Uterus (tissue), 4 donors: ENCODE data around the gene S100A14. TPM values are rescaled to one million over a fixed set of nuclear protein-coding genes. Genes with fewer than 3 reads are reported as not detected.

Experiments used
- DNase-seq, 2 donors: peaks; one replicate each; pipeline ENCODE4 v3.0.0-alpha.2; 2019 to 2020
- H3K27ac ChIP-seq, 2 donors: fragments of 200-600 bp; sonication (generic); 1 replicate in 1 of 2; 2 replicates in 1 of 2; pipeline ENCODE4 v1.5.1; 2016 to 2018
- H3K27me3 ChIP-seq, 2 donors: fragments of 200-600 bp; sonication (generic); one replicate each; pipeline ENCODE4 v1.5.1; 2018 to 2019; ENCODE audit warnings: control low read depth in 1 of 2
- H3K36me3 ChIP-seq, 2 donors: fragments of 200-600 bp; sonication (generic); one replicate each; pipeline ENCODE4 v1.5.1; 2019; ENCODE audit warnings: control low read depth in 1 of 2
- H3K4me1 ChIP-seq, 2 donors: fragments of 200-600 bp; sonication (generic); one replicate each; pipeline ENCODE4 v1.5.1; 2018 to 2019; ENCODE audit warnings: control low read depth in 1 of 2
- H3K4me3 ChIP-seq, 2 donors: fragments of 200-600 bp; sonication (generic); 1 replicate in 1 of 2; 2 replicates in 1 of 2; pipeline ENCODE4 v1.5.1; 2018 to 2019; ENCODE audit warnings: mild to moderate bottlenecking in 1 of 2
- H3K9me3 ChIP-seq, 2 donors: fragments of 200-600 bp; sonication (generic); one replicate each; pipeline ENCODE4 v1.5.1; 2019; ENCODE audit warnings: control low read depth in 1 of 2
- CTCF ChIP-seq, 4 experiments: fragments of 200-600 bp in 2 of 4; fragments of 450-650 bp in 2 of 4; sonication (generic) in 2 of 4; IDR thresholded peaks; one replicate each; pipeline ENCODE4 v1.5.1; 2016 to 2019; ENCODE audit warnings: antibody characterized with exemption in 4 of 4, mild to moderate bottlenecking in 2 of 4, moderate library complexity in 1 of 4
- POLR2A ChIP-seq, 2 donors: fragments of 450-650 bp; IDR thresholded peaks; one replicate each; pipeline ENCODE4 v1.6.1; 2016; ENCODE audit warnings: antibody characterized with exemption in 2 of 2, mild to moderate bottlenecking in 1 of 2, moderate library complexity in 1 of 2
- intact Hi-C: fragments of 100-400 bp; cut with DNase I; formaldehyde crosslinking; loops from one replicate; pipeline ENCODE4 v1.15.1; 2023; ENCODE audit warnings: low total_unique reads
- total RNA-seq, 4 donors: library from RNA; depleted of rRNA in 3 of 4; stranded (reverse); fragments of >200 nt in 3 of 4; gene quantifications; one replicate each; pipeline versions ENCODE4 v1.1.0 to v1.2.4, GENCODE V29; 2014 to 2023
- donor health status: DM: yes; HTN: yes; CAD: no.

S100A14 gene
- total RNA-seq, 4 donors from 2014 or later = 0.29 to 6.2 TPM; not detected in 2

- H3K27me3 ChIP-seq = no peaks in the 10 kb centered on the region
- intact Hi-C loops = no loop called here
- peaks cover 8 to 12% of the 10 kb centered on the region in 2 donors for H3K4me1 ChIP-seq
- TF ChIP-seq CTCF (IDR thresholded peaks at IDR 0.05) (no peak), POLR2A (IDR thresholded peaks at IDR 0.05) (no peak)
- peak overlapping the region; percentile 90 to 94 for H3K27ac ChIP-seq
- no peaks in the 10 kb centered on the region for H3K36me3 ChIP-seq
- DNase-seq = peak in 1 of 2 donors; percentile 36
- H3K4me3 ChIP-seq = peak overlapping the region; percentile 59 to 66
- H3K9me3 ChIP-seq = no peaks in the 10 kb centered on the region
Observed at GRCh38 chr1:153612111-153612754, 3.9 kb downstream of the S100A14 start.

DNA sequence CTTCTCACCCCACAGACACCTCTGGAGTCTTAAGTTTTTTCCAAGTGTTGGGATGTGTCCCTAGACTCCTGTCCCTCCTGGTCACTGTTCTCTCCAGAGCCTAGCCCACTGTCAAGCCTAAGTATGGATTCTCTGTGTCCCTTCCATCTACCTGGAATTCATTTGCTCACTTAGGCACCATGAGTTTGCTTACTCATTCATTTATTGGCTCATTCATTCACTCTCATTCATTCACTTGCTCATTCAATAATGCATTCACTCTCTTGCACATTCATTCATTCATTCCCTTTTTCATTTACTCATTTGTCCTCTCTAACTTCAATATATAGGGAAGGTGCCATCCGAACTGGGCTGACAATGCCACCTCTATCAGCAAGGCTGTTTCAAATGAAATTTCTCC is 4.8 kb downstream of the S100A14 start:
- Histone ChIP-seq H3K9me3 (no peaks in the 10 kb centered on the region), H3K27ac (peak overlapping the region; percentile 90 to 94), H3K4me3 (peak overlapping the region; percentile 59 to 66), H3K4me1 (peaks cover 8 to 12% of the 10 kb centered on the region in 2 donors), H3K36me3 (no peaks in the 10 kb centered on the region), H3K27me3 (no peaks in the 10 kb centered on the region)
- DNase-seq = no peak
- intact Hi-C loops = no loop called here
- no peak for TF ChIP-seq CTCF (IDR thresholded peaks at IDR 0.05)
- no peak for TF ChIP-seq POLR2A (IDR thresholded peaks at IDR 0.05)

GRCh38 chr1:153610811-153611301 is 5.3 kb downstream of the S100A14 start:
- no peak for DNase-seq
- Histone ChIP-seq H3K4me1 (peaks cover 8 to 12% of the 10 kb centered on the region in 2 donors), H3K36me3 (no peaks in the 10 kb centered on the region), H3K9me3 (no peaks in the 10 kb centered on the region), H3K27ac (peak overlapping the region; percentile 90 to 94), H3K27me3 (no peaks in the 10 kb centered on the region), H3K4me3 (peak overlapping the region in 1 of 2 donors; percentile 59)
- TF ChIP-seq CTCF (IDR thresholded peaks at IDR 0.05) (no peak), POLR2A (IDR thresholded peaks at IDR 0.05) (no peak)
- intact Hi-C loops = no loop called here

GRCh38 chr1:153610334-153610733 is 5.8 kb downstream of the S100A14 start:
- Histone ChIP-seq H3K36me3 (no peaks in the 10 kb centered on the region), H3K4me1 (peaks cover 8 to 12% of the 10 kb centered on the region in 2 donors), H3K9me3 (no peaks in the 10 kb centered on the region), H3K27ac (peak overlapping the region; percentile 90 to 94), H3K4me3 (peak overlapping the region in 1 of 2 donors; percentile 1), H3K27me3 (no peaks in the 10 kb centered on the region)
- no peak for DNase-seq
- intact Hi-C loops = no loop called here
- no peak for TF ChIP-seq POLR2A (IDR thresholded peaks at IDR 0.05)
- no peak for TF ChIP-seq CTCF (IDR thresholded peaks at IDR 0.05)

- peaks cover 8 to 12% of the 10 kb centered on the region in 2 donors for H3K4me1 ChIP-seq
- no peak for TF ChIP-seq CTCF (IDR thresholded peaks at IDR 0.05)
- TF ChIP-seq POLR2A (IDR thresholded peaks at IDR 0.05) = no peak
- H3K9me3 ChIP-seq = no peaks in the 10 kb centered on the region
- H3K36me3 ChIP-seq = no peaks in the 10 kb centered on the region
- peak overlapping the region; percentile 90 to 94 for H3K27ac ChIP-seq
- no peak for DNase-seq
- intact Hi-C loops = no loop called here
- no peaks in the 10 kb centered on the region for H3K27me3 ChIP-seq
- H3K4me3 ChIP-seq = peak overlapping the region; percentile 24 to 28
Observed at GRCh38 chr1:153609585-153609907, 6.6 kb downstream of the S100A14 start.
